Activated CD8-positive, alpha-beta memory T cell treated with anti-CD3 and anti-CD28 coated beads, Interleukin-2, amount 50 U/mL, for 1 hour (primary cell): ENCODE data around the gene DHRS12.
"Not testable (repeated sequence)": the region's sequence is repeated elsewhere in the genome, so short reads cannot be mapped to it uniquely, and the experiment has no call there.

Source experiments
- DNase-seq: peaks from one replicate; pipeline ENCODE4 v3.0.0-alpha.2; 2020; ENCODE audit errors: extremely low read depth

The DHRS12 gene

GRCh38 chr13:51828730-51829567 lies 25.0 kb upstream of the DHRS12 start:
- DNase-seq: no peak

- no peak for DNase-seq
These were observed 23.3 kb upstream of the DHRS12 start for GRCh38 chr13:51827254-51827653.

GRCh38 chr13:51826606-51827005 lies 22.6 kb upstream of the DHRS12 start:
- DNase-seq: no peak

DNA sequence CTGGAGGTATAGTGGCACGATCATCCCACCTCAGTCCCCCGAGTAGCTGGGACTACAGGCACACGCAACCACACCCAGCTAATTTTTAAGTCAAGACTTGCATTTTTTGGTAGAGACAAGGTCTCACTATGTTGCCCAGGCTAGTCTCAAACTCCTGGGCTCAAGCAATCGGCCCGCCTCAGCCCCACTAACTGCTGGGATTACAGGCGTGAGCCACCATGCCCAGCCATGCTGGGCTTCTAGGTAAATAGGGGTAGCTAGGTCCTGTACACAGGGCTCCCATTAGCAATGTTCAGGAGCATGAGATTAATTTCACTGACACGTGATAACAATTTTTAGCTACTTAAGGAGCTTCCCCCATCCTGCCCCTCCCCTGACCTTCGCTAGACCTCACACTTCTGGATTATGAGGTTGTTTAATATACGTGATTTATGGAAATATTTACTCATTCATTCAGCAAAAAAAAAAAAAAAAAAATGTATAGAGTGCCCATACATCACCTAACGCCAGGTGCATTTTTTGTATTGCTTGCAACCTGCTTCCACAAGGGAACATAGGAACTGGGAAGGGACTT lies 21.8 kb upstream of the DHRS12 start:
- DNase-seq: no peak

- no peak for DNase-seq
These were observed 21.2 kb upstream of the DHRS12 start for GRCh38 chr13:51825165-51825592.

DNA sequence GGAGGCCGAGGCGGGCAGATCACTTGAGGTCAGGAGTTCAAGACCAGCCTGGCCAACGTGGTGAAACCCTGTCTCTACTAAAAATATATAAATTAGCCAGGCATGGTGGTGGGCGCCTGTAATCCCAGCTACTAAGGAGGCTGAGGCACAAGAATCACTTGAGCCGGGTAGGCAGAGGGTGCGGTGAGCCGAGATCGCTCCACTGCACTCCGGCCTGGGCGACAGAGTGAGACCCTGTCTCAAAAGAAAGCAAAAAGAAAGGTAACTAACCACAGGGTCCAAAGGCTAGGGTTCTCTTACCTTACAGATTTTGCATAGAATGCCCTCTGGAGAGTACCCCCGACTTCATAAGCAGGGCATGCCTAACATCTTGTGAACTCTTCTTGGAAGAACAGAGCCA lies 20.7 kb upstream of the DHRS12 start:
- not testable (repeated sequence) for DNase-seq

- DNase-seq: no peak
These were observed 19.9 kb upstream of the DHRS12 start for GRCh38 chr13:51823863-51824262.

DNA sequence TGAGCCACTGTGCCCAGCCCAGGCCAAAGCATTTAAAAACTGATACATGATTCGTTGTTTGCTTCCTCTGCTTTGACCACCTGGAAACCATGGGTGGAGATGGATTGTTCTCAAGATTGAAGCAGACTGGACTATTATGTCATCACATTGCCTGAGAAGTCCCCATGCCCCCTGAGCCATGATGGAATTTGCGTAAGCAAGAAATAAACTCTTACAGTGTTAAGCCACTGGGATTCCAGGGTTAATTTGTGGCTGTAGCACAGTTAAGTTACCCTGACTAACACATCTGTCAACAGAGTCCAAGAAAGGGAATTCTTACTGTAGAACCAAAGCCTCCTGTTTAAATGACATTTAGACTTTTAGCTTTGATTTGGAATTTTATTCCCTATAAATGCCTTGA lies 19.4 kb upstream of the DHRS12 start:
- no peak for DNase-seq

- no peak for DNase-seq
These were observed 18.3 kb upstream of the DHRS12 start for GRCh38 chr13:51822106-51822815.

DNA sequence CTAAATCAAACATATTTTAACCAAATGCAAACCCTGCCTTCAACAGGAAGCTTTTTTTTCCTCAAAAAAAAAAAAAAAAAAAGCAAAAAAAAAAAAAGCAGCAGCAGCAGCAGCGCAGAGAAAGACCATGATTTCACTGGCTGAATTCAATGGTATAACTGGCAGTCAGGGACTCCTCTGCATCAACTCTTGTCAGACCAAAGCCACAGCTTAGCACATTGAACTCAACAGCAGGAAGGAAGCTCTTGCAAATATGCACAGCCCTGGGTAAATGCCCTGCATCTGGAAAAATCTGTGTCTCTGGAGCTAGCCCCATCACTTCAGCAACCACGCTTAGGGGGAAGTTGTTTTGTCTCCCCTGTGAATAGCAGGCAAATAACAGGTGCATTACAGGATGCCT lies 17.6 kb upstream of the DHRS12 start:
- no peak for DNase-seq

GRCh38 chr13:51820016-51820597 lies 16.1 kb upstream of the DHRS12 start:
- no peak for DNase-seq

DNA sequence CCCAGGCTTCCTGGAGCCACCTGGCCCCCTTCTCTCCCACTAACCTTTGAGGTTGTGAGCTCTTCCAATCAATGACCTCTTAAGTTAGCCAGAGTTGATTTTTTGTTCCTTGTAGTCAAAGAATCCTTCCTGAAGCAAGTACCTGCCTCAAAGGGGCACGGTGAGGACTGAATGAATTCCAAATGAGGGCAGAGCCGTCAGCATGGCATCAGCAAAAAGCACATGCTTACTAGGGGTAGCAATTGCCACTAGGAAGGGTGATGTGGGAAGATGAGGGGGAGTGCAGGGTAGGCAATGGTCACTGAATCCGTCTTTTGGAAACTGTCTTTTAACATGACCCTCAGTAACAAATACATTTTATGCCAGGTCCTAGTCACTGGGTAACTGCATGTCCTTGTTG lies 15.6 kb upstream of the DHRS12 start:
- DNase-seq: no peak

DNA sequence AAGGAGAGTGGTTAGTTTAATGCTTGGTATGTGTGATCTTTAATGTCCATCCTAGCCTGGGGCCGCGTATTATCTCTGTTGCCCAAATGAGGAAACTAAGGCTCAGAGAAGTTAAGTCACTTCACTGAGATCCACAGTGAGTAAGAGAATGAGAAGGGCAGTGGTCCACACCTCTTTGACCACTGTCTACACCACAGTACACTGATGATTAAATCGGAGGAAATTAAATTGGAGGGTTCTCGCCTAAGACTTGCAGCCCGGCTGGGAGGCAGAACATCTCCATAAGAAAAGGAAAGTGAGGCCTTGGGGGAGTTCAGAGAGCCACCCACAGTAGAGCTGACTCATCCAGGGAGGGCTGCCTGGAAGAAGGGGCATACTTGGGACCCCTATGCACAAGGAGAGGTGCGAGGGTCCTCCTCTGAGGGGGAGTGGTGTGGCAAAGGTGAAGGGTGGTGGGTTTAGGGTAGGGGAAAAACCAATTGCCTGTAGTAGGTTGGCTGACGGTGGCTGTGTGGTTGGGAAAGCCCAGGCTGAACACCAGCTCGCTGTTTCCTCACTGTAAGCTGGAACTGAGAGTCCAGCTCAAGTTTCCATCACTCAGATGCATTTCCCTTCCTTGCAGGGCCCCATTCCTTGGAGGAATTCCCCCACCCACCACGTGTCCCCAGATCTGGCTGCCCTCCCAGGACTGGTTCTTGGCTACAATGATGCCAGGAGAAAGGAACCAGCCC lies 15.0 kb upstream of the DHRS12 start:
- DNase-seq: no peak

DNA sequence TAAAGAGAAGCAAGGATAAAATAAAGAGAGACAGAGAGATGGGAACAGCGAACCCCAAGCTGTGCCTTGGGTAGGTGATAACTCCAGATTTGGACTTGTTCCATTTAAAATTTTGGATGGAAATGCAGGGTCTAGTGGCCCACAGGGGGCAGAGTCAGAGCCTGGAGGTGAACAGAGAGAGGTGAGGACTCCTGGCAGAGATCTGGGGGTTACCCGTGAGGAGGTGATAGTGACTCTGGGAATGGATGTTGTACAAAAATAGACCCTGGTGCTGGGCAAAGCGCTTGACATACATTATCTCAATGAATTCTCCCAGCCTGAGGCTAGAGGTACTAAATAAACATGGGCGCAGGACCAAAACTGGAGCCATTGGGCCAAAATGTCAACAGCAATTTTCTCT lies 14.3 kb upstream of the DHRS12 start:
- no peak for DNase-seq

- no peak for DNase-seq
These were observed 13.8 kb upstream of the DHRS12 start for GRCh38 chr13:51817717-51818116.

DNA sequence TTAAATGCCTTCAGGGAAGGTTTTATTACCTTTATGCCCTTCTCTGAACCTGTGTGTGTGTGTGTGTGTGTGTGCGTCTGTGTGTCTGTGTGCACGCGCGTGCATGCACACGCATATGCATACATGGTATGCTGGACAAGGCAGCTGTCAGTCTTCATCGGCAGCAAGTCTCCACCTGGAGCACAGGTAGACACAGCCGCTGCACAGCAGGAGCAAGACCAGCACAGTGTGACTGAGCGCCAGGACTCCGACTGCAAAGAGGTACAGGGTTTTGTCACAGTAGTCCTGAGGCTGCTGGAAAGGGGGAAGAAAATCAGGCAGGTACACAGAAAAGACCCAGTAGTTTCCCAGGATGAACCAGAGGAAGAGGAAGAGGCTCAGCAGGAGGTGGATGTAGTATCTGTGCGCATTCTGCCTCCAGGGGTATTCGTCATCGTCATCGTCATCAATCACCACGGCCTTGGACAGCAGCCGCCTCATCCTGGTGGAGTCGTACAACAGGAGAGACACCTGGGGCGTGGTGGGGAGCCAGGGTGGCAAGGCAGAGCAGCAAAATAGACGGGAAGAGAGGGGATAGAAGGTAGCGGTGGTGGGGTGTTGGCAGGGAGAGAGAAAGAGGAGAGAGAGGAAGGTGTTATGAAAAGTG lies 12.8 kb upstream of the DHRS12 start:
- no peak for DNase-seq

- no peak for DNase-seq
These were observed 11.9 kb upstream of the DHRS12 start for GRCh38 chr13:51815848-51816247.

GRCh38 chr13:51814825-51815650 lies 11.1 kb upstream of the DHRS12 start:
- DNase-seq: no peak

DNA sequence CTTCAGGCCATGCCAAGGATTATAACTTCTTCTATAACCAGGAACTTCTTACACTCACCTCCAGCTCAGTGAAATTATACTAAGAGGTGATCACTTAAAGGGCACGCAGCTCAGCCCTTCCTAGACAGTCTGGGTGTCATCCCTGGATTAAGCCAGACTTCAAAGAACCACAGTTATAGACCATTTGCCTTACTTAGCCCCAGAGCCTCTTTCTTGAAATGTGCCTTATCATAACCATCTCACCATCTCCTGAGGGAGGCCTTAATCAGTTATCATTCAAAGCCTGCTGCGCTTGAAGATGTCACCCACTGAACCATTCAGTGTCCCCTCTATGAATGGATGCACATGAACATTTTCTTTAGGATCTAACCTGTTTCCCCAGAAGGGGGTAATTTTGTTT lies 10.1 kb upstream of the DHRS12 start:
- no peak for DNase-seq

GRCh38 chr13:51811920-51812451 lies 8.0 kb upstream of the DHRS12 start:
- no peak for DNase-seq
